ENCODE measurements around the gene STX3. TPM values are rescaled to one million over a fixed set of nuclear protein-coding genes. Genes with fewer than 3 reads are reported as not detected.

The STX3 gene
- total and polyA plus RNA-seq, 8 donors, result 14.5 to 267 (median 61.1) TPM

DNA sequence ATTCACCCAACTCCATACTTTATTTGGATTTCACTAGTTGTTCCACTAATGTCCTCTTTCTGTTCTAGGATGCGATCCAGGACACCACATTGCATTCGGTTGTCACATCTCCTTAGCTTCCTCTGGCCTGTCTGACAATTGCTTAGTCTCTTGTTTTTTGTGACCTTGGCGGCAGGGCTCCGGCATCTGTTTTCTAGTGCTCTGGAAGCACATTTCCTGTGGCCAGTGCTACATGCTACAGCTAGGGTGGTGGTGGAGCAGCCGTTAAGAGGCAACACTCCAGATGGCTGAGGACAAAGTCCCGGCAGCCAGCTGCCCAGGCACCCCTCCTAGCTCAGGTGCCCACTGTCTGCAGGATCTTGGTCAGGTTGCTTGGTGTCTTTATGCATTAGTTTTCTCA, 6.8 kb downstream of the STX3 start:
- intact Hi-C loops (cut with DNase I; ENCODE audit: low total_unique reads), result no loop called here
- no peaks in the 10 kb centered on the region for H3K27me3 ChIP-seq
- H3K27ac ChIP-seq, result no peak overlapping the region
- H3K4me1 ChIP-seq, result peaks cover 28 to 81% (median 50%) of the 10 kb centered on the region in 4 donors
- no peak for DNase-seq
- peaks cover 0 to 14% (median 9%) of the 10 kb centered on the region in 4 donors for H3K36me3 ChIP-seq
- no peak overlapping the region for H3K4me3 ChIP-seq
- H3K9me3 ChIP-seq, result no peaks in the 10 kb centered on the region
- TF ChIP-seq, protein P1, sequence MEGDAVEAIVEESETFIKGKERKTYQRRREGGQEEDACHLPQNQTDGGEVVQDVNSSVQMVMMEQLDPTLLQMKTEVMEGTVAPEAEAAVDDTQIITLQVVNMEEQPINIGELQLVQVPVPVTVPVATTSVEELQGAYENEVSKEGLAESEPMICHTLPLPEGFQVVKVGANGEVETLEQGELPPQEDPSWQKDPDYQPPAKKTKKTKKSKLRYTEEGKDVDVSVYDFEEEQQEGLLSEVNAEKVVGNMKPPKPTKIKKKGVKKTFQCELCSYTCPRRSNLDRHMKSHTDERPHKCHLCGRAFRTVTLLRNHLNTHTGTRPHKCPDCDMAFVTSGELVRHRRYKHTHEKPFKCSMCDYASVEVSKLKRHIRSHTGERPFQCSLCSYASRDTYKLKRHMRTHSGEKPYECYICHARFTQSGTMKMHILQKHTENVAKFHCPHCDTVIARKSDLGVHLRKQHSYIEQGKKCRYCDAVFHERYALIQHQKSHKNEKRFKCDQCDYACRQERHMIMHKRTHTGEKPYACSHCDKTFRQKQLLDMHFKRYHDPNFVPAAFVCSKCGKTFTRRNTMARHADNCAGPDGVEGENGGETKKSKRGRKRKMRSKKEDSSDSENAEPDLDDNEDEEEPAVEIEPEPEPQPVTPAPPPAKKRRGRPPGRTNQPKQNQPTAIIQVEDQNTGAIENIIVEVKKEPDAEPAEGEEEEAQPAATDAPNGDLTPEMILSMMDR (IDR thresholded peaks at IDR 0.05), result no peak
- TF ChIP-seq POLR2AphosphoS5 (IDR thresholded peaks at IDR 0.05) (no peak), POLR2A (IDR thresholded peaks at IDR 0.05) (no peak), EP300 (IDR thresholded peaks at IDR 0.05) (no peak)
- 69 to 89% (median 80%) methylated on average over 6 of the region's 6 CpGs for WGBS, 5 donors

DNA sequence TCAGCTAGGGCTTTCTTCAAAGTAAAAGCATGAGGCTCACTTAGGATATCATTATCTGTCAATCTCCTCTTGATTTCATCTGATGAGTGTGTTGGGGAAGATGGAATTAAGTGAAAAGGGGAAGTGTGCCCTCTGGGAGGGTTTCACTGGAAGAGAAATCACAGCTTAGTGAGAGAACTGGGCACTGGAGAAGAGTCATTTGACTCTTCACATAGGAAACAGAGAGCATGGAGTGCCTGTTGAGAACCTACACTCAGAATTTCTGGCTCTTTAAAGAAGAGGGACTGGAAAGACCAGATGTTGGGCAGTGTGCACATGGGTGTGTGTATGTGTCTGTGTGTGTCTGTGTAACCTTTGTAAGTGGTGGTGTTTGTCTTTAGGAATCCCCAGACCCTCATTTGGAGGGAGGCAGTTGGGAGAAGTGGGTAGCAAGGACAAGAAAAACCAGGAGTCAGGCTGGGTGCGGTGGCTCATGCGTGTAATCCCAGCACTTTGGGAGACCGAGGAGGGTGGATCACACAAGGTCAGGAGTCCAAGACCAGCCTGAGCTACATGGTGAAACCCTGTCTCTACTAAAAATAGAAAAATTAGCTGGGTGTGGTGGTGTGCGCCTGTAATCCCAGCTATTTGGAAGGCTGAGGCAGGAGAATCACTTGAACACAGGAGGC, 10.0 kb downstream of the STX3 start:
- no peak overlapping the region for H3K4me3 ChIP-seq
- peaks cover 0 to 14% (median 9%) of the 10 kb centered on the region in 4 donors for H3K36me3 ChIP-seq
- TF ChIP-seq POLR2A (IDR thresholded peaks at IDR 0.05) (no peak), EP300 (IDR thresholded peaks at IDR 0.05) (no peak), POLR2AphosphoS5 (IDR thresholded peaks at IDR 0.05) (no peak)
- TF ChIP-seq, protein P1 (IDR thresholded peaks at IDR 0.05), result no peak
- no peaks in the 10 kb centered on the region for H3K27me3 ChIP-seq
- DNase-seq, result no peak
- 60 to 69% (median 65%) methylated on average over 4 of the region's 4 CpGs for WGBS, 5 donors
- peak overlapping the region in 1 of 5 donors; percentile 0 for H3K27ac ChIP-seq
- H3K4me1 ChIP-seq, result peaks cover 27 to 79% (median 34%) of the 10 kb centered on the region in 4 donors
- intact Hi-C loops (cut with DNase I; ENCODE audit: low total_unique reads), result no loop called here
- H3K9me3 ChIP-seq, result no peaks in the 10 kb centered on the region

GRCh38 chr11:59766542-59767224, 11.5 kb downstream of the STX3 start:
- intact Hi-C loops (cut with DNase I; ENCODE audit: low total_unique reads), result no loop called here
- H3K27ac ChIP-seq, result peak overlapping the region; percentile 8 to 54 (median 49)
- H3K4me3 ChIP-seq, result no peak overlapping the region
- peaks cover 33 to 81% (median 36%) of the 10 kb centered on the region in 4 donors for H3K4me1 ChIP-seq
- H3K36me3 ChIP-seq, result peaks cover 0 to 9% (median 7%) of the 10 kb centered on the region in 4 donors
- no peaks in the 10 kb centered on the region for H3K9me3 ChIP-seq
- peak; percentile 27 to 40 for DNase-seq
- TF ChIP-seq EP300 (IDR thresholded peaks at IDR 0.05) (no peak), POLR2A (IDR thresholded peaks at IDR 0.05) (no peak), POLR2AphosphoS5 (IDR thresholded peaks at IDR 0.05) (no peak)
- TF ChIP-seq, protein P1 (IDR thresholded peaks at IDR 0.05), result no peak
- no peaks in the 10 kb centered on the region for H3K27me3 ChIP-seq
- 40 to 64% (median 47%) methylated on average over 6 of the region's 6 CpGs for WGBS, 5 donors

DNA sequence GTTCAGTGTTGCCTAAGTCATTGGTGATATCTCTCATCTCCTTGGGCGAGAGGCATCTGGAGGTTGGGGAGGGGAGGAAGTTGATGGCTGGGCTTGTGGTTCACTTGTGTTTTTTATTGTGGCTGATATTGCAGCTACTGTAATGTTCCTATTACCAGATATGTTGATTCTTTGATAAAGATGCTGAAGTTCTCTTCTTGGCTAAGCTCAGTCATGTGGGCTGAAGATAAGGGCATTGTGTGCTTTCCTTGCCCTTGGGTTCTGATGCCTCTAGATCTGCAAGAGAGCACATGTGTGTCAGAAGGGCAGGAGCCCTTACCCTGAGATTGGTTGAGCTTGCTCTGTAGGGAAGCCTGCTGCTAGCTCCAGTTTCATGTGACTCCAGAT, 12.0 kb downstream of the STX3 start:
- Histone ChIP-seq H3K27me3 (no peaks in the 10 kb centered on the region), H3K9me3 (no peaks in the 10 kb centered on the region), H3K4me1 (peaks cover 38 to 81% (median 41%) of the 10 kb centered on the region in 4 donors), H3K27ac (peak overlapping the region; percentile 22 to 54 (median 49)), H3K4me3 (no peak overlapping the region), H3K36me3 (peaks cover 0 to 6% (median 5%) of the 10 kb centered on the region in 4 donors)
- peak in 1 of 2 donors; percentile 52 for DNase-seq
- intact Hi-C loops (cut with DNase I; ENCODE audit: low total_unique reads), result no loop called here
- 15 to 69% (median 23%) methylated on average over 1 of the region's 1 CpG for WGBS, 5 donors
- TF ChIP-seq, protein P1 (IDR thresholded peaks at IDR 0.05), result no peak
- peak in 2 of 3 donors; percentile 44 to 51 for TF ChIP-seq POLR2AphosphoS5 (IDR thresholded peaks at IDR 0.05)

Measured in stomach (tissue), 9 donors.